ENCODE measurements around the gene KCNMA1.

DNA sequence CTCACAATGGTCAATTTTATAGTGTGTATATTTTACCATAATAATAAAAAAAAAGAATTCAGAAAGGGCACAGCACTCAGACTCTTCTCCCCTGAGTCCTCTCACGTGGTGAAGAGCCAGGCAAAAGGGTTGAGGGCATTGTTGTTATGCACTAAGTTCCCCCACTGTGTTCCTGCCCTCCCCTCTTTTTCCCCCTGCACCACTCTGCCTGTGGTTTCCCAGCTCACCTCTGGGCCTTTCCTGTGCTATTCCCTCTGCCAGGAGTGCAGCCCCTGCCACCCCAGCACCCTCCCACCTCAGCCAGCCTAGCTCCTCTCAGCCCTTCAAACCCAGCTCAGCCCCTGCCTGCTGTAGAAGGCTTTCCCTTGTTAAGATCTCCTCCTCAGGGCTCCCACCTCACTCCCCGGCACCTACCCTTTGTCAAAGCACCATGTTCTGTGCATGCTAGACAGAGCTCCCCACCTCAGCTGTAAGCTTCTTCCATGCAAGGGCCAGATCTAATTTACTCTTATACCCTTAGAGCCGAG is 108.5 kb downstream of the KCNMA1 start:
- TF ChIP-seq, protein P1, sequence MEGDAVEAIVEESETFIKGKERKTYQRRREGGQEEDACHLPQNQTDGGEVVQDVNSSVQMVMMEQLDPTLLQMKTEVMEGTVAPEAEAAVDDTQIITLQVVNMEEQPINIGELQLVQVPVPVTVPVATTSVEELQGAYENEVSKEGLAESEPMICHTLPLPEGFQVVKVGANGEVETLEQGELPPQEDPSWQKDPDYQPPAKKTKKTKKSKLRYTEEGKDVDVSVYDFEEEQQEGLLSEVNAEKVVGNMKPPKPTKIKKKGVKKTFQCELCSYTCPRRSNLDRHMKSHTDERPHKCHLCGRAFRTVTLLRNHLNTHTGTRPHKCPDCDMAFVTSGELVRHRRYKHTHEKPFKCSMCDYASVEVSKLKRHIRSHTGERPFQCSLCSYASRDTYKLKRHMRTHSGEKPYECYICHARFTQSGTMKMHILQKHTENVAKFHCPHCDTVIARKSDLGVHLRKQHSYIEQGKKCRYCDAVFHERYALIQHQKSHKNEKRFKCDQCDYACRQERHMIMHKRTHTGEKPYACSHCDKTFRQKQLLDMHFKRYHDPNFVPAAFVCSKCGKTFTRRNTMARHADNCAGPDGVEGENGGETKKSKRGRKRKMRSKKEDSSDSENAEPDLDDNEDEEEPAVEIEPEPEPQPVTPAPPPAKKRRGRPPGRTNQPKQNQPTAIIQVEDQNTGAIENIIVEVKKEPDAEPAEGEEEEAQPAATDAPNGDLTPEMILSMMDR (IDR thresholded peaks at IDR 0.05): no peak
- no peak for TF ChIP-seq POLR2A (IDR thresholded peaks at IDR 0.05)
- no peak for TF ChIP-seq POLR2AphosphoS5 (IDR thresholded peaks at IDR 0.05)
